Measurements from ENCODE around the gene KLHL21. TPM values are rescaled to one million over a fixed set of nuclear protein-coding genes. Genes with fewer than 3 reads are reported as not detected.

KLHL21 gene
- total RNA-seq (2022; extraction: Qiagen RNA extraction): 13.4 to 19.4 TPM (median 18.0 TPM) in 5 replicates

GRCh38 chr1:6602669-6603237 lies at the start of gene KLHL21:
Gene KLHL21, minus strand, starts transcription at chr1:6602869. Its CDS starts 52 bp downstream, at chr1:6602817.

GRCh38 chr1:6624710-6625583 lies 22.3 kb upstream of the KLHL21 start, which contains the start of gene THAP3:
Gene THAP3, plus strand, starts transcription at chr1:6624868. Its CDS starts 351 bp downstream, at chr1:6625219.

GRCh38 chr1:6613361-6614018 lies 10.8 kb upstream of the KLHL21 start, which contains the start of gene PHF13:
Gene PHF13, plus strand, starts transcription at chr1:6613731. Its CDS starts 336 bp downstream, at chr1:6614067.

GRCh38 chr1:6579374-6580118 lies 23.1 kb downstream of the KLHL21 start, which contains the start of gene ZBTB48:
Gene ZBTB48, plus strand, starts transcription at chr1:6579994. Its CDS starts 616 bp downstream, at chr1:6580610.

GRCh38 chr1:6554907-6555778 lies 47.5 kb downstream of the KLHL21 start, which contains the start of gene TAS1R1:
Gene TAS1R1, plus strand, starts transcription at chr1:6555307. Its CDS starts 67 bp downstream, at chr1:6555374.

GRCh38 chr1:6554031-6554906 lies 48.4 kb downstream of the KLHL21 start, which contains the start of gene NOL9:
Gene NOL9, minus strand, starts transcription at chr1:6554513. Its CDS starts 11 bp downstream, at chr1:6554502.

Other genes with a start within 250 kb of the KLHL21 start
- gene ACOT7, start 209.1 kb downstream of the KLHL21 start, total RNA-seq (2022; extraction: Qiagen RNA extraction): 73.4 to 116 TPM (median 104 TPM) in 5 replicates
- gene HES2, start 182.9 kb downstream of the KLHL21 start, total RNA-seq (2022; extraction: Qiagen RNA extraction): 3.2 to 5.9 TPM (median 5.1 TPM) in 5 replicates
- 0.34 to 1.2 TPM (median 0.77 TPM) in 5 replicates for gene ESPN, start 178.1 kb downstream of the KLHL21 start, total RNA-seq (2022; extraction: Qiagen RNA extraction)
- 1.6 to 4.5 TPM (median 3.2 TPM) in 5 replicates for gene TNFRSF25, start 136.7 kb downstream of the KLHL21 start, total RNA-seq (2022; extraction: Qiagen RNA extraction)
- gene PLEKHG5, start 111.2 kb downstream of the KLHL21 start, total RNA-seq (2022; extraction: Qiagen RNA extraction): 2.2 to 4.7 TPM (median 3.6 TPM) in 5 replicates
- gene NOL9, start 48.4 kb downstream of the KLHL21 start, total RNA-seq (2022; extraction: Qiagen RNA extraction): 3.7 to 5.9 TPM (median 5.6 TPM) in 5 replicates
- gene TAS1R1, start 47.6 kb downstream of the KLHL21 start, total RNA-seq (2022; extraction: Qiagen RNA extraction): not detected in 5 replicates
- gene ZBTB48, start 22.9 kb downstream of the KLHL21 start, total RNA-seq (2022; extraction: Qiagen RNA extraction): 11.4 to 17.4 TPM (median 15.6 TPM) in 5 replicates
- gene PHF13, start 10.9 kb upstream of the KLHL21 start, total RNA-seq (2022; extraction: Qiagen RNA extraction): 7.1 to 9.3 TPM (median 8.7 TPM) in 5 replicates
- gene THAP3, start 22.0 kb upstream of the KLHL21 start, total RNA-seq (2022; extraction: Qiagen RNA extraction): 12.8 to 16.8 TPM (median 16.0 TPM) in 5 replicates
- 31.3 to 36.7 TPM (median 35.0 TPM) in 5 replicates for gene DNAJC11, start 98.9 kb upstream of the KLHL21 start, total RNA-seq (2022; extraction: Qiagen RNA extraction)
- 64.7 to 71.3 TPM (median 67.3 TPM) in 5 replicates for gene CAMTA1, start 182.6 kb upstream of the KLHL21 start, total RNA-seq (2022; extraction: Qiagen RNA extraction)

Data from A549 treated with dexamethasone at 1 μM for 4 hours (cell line).